ENCODE results near the gene SV2C. TPM values are rescaled to one million over a fixed set of nuclear protein-coding genes. Genes with fewer than 3 reads are reported as not detected.

The SV2C gene
- total RNA-seq, 1 experiment from 2014 or later: 0.09 TPM

- no peak for TF ChIP-seq AR (CRISPR knock-in tag; IDR thresholded peaks at IDR 0.05)
- TF ChIP-seq TEAD4 (CRISPR knock-in tag; IDR thresholded peaks at IDR 0.05): no peak
- no peak for TF ChIP-seq ZNF512 (CRISPR knock-in tag; IDR thresholded peaks at IDR 0.05; ENCODE audit: borderline replicate concordance)
- TF ChIP-seq E2F1 (CRISPR knock-in tag; IDR thresholded peaks at IDR 0.05): no peak
- TF ChIP-seq ZMAT4 (CRISPR knock-in tag; IDR thresholded peaks at IDR 0.05): no peak
- no peak for TF ChIP-seq E2F4 (CRISPR knock-in tag; IDR thresholded peaks at IDR 0.05; ENCODE audit: borderline replicate concordance, low read depth)
- TF ChIP-seq PREB (CRISPR knock-in tag; IDR thresholded peaks at IDR 0.05; ENCODE audit: borderline replicate concordance): no peak
- TF ChIP-seq MXD4 (CRISPR knock-in tag; IDR thresholded peaks at IDR 0.05; ENCODE audit: borderline replicate concordance): no peak
- TF ChIP-seq ZNF671 (CRISPR knock-in tag; IDR thresholded peaks at IDR 0.05): no peak
- TF ChIP-seq ATF6 (CRISPR knock-in tag; IDR thresholded peaks at IDR 0.05): no peak
- no peak for TF ChIP-seq ERG (CRISPR knock-in tag; IDR thresholded peaks at IDR 0.05)
- TF ChIP-seq KAT7 (CRISPR knock-in tag; IDR thresholded peaks at IDR 0.05; ENCODE audit: borderline replicate concordance): peak; percentile 82; the same call in 1 of the 2 replicates
- no peak for TF ChIP-seq GRHL2 (CRISPR knock-in tag; IDR thresholded peaks at IDR 0.05; ENCODE audit: insufficient replicate concordance, severe bottlenecking)
- no peak for TF ChIP-seq MYBL2 (CRISPR knock-in tag; IDR thresholded peaks at IDR 0.05)
- no peak for TF ChIP-seq ATF3 (CRISPR knock-in tag; conservative IDR thresholded peaks at IDR 0.05)
- TF ChIP-seq FOXJ3 (CRISPR knock-in tag; IDR thresholded peaks at IDR 0.05; ENCODE audit: borderline replicate concordance): no peak
- TF ChIP-seq IRF2 (CRISPR knock-in tag; IDR thresholded peaks at IDR 0.05; ENCODE audit: borderline replicate concordance, low read depth): no peak
- no peak for TF ChIP-seq RELA (CRISPR knock-in tag; IDR thresholded peaks at IDR 0.05; ENCODE audit: borderline replicate concordance)
- peak; percentile 94 for TF ChIP-seq ZNF423 (CRISPR knock-in tag; IDR thresholded peaks at IDR 0.05)
- TF ChIP-seq STAT6 (CRISPR knock-in tag; conservative IDR thresholded peaks at IDR 0.05; ENCODE audit: low read depth): no peak
Measured at GRCh38 chr5:76402886-76403765, 319.9 kb downstream of the SV2C start, which contains the start of gene IQGAP2 (continued).
